Measurements from ENCODE around the gene PFDN5.

- TF ChIP-seq CTCF (IDR thresholded peaks at IDR 0.05; ENCODE audit: borderline replicate concordance, extremely low read depth, low read length, poor library complexity, severe bottlenecking) (no peak), EZH2 (IDR thresholded peaks at IDR 0.05; ENCODE audit: borderline replicate concordance, low read depth, low read length, severe bottlenecking) (no peak)
Observed at GRCh38 chr12:53252349-53252916, 42.9 kb upstream of the PFDN5 start.

All from DND-41 (cell line).